H1 (cell line): ENCODE results near the gene SDF2L1.

Experiments used
- GABPA ChIP-seq: IDR thresholded peaks from 2 replicates; pipeline ENCODE4 v1.6.1; 2011; ENCODE audit warnings: mild to moderate bottlenecking, low read length, moderate library complexity, borderline replicate concordance; ENCODE audit not compliant: insufficient read depth
- TEAD4 ChIP-seq: IDR thresholded peaks from 2 replicates; pipeline ENCODE4 v1.6.1; 2012; ENCODE audit warnings: low read depth, low read length, inconsistent platforms, mixed read lengths

- no peak for TF ChIP-seq TEAD4
- no peak for TF ChIP-seq GABPA
These were observed 38.1 kb upstream of the SDF2L1 start for GRCh38 chr22:21603973-21604372.
